A549 (cell line): ENCODE data around the gene OBP2A. TPM values are rescaled to one million over a fixed set of nuclear protein-coding genes. Genes with fewer than 3 reads are reported as not detected.

ENCODE experiments used
- ATAC-seq, 2 experiments: fragments of 200-7000 bp in 1 of 2; fragments of >200 bp in 1 of 2; cut with Nextera tagmentation in 1 of 2; cut with Tn5 transposase in 1 of 2; 3 replicates each; pipeline versions ENCODE4 v1.8.0 to v1.9.1; 2018 to 2020; ENCODE audit warnings: mild to moderate bottlenecking in 1 of 2, moderate library complexity in 1 of 2
- CTCF ChIA-PET: fragments of 300-600 bp; sonication (Branson Sonifier 250); formaldehyde crosslinking; extraction: SDS; loops from one replicate; lab custom pipeline; 2021; ENCODE audit warnings: antibody characterized with exemption, inconsistent platforms; lab: Yijun Ruan, JAX
- POLR2A ChIA-PET: fragments of 350-600 bp; formaldehyde crosslinking; extraction: SDS; loops from one replicate; lab custom pipeline; 2021; ENCODE audit warnings: antibody characterized with exemption, inconsistent platforms; lab: Yijun Ruan, JAX
- DNase-seq, 2 experiments: peaks; one replicate each; pipeline versions ENCODE4 v3.0.0 to v3.0.0-alpha.2; 2011 to 2016; ENCODE audit warnings: low read depth in 1 of 2, low spot score in 1 of 2
- FAIRE-seq: peaks from 2 replicates; lab custom pipeline; 2011; peaks lifted over from hg19 to GRCh38; lab: Jason Lieb, UNC
- H3K27ac ChIP-seq, 2 experiments: fragments of >200 bp; sonication (Bioruptor Twin); formaldehyde crosslinking; 3 replicates each; pipeline ENCODE4 v1.5.1; 2016 to 2017
- H3K4me1 ChIP-seq: fragments of >200 bp; sonication (Bioruptor Twin); formaldehyde crosslinking; 3 replicates; pipeline ENCODE4 v1.6.1; 2016
- H3K4me2 ChIP-seq: fragments of >200 bp; sonication (Bioruptor Twin); formaldehyde crosslinking; 3 replicates; pipeline ENCODE4 v1.6.1; 2016
- H3K4me3 ChIP-seq: fragments of >200 bp; sonication (Bioruptor Twin); formaldehyde crosslinking; 3 replicates; pipeline ENCODE4 v1.5.1; 2016
- H3K9me3 ChIP-seq: fragments of >200 bp; sonication (Bioruptor Twin); formaldehyde crosslinking; 3 replicates; pipeline ENCODE4 v1.6.1; 2016
- CBX2 ChIP-seq: fragments of 200-600 bp; sonication (generic); IDR thresholded peaks from 2 replicates; pipeline ENCODE4 v1.6.1; 2016; ENCODE audit warnings: low read depth, mild to moderate bottlenecking, borderline replicate concordance
- CBX8 ChIP-seq: fragments of 200-600 bp; sonication (generic); IDR thresholded peaks from 2 replicates; pipeline ENCODE4 v1.6.1; 2016
- CHD4 ChIP-seq: fragments of 200-600 bp; sonication (generic); IDR thresholded peaks from 2 replicates; pipeline ENCODE4 v1.6.1; 2016; ENCODE audit warnings: antibody characterized with exemption, mild to moderate bottlenecking, borderline replicate concordance
- EP300 ChIP-seq, 2 experiments: fragments of >200 bp; sonication (Bioruptor Twin); formaldehyde crosslinking; IDR thresholded peaks; 2 replicates in 1 of 2; 3 replicates in 1 of 2; pipeline ENCODE4 v1.6.1; 2016 to 2017
- FOSB ChIP-seq: fragments of 250-450 bp; sonication (Bioruptor Pico); IDR thresholded peaks from 2 replicates; pipeline ENCODE4 v1.5.0; 2020; ENCODE audit warnings: mild to moderate bottlenecking, moderate library complexity
- HEYL ChIP-seq: fragments of 250-450 bp; sonication (Bioruptor Pico); IDR thresholded peaks from 2 replicates; pipeline ENCODE4 v1.8.0; 2021; ENCODE audit warnings: mild to moderate bottlenecking, moderate library complexity
- KDM1A ChIP-seq: fragments of 200-600 bp; sonication (generic); IDR thresholded peaks from 2 replicates; pipeline ENCODE4 v1.6.1; 2016; ENCODE audit warnings: low read depth, mild to moderate bottlenecking
- NPAS2 ChIP-seq: fragments of 250-450 bp; sonication (Bioruptor Pico); IDR thresholded peaks from 2 replicates; pipeline ENCODE4 v1.8.0; 2022; ENCODE audit warnings: mild to moderate bottlenecking, moderate library complexity, borderline replicate concordance
- PHF8 ChIP-seq: fragments of 200-600 bp; sonication (generic); IDR thresholded peaks from 2 replicates; pipeline ENCODE4 v1.6.1; 2016; ENCODE audit warnings: low read depth, mild to moderate bottlenecking, antibody characterized with exemption, moderate library complexity, borderline replicate concordance
- RAD21 ChIP-seq, 2 experiments: fragments of >200 bp in 1 of 2; sonication (Bioruptor Twin) in 1 of 2; formaldehyde crosslinking in 1 of 2; IDR thresholded peaks in 1 of 2; conservative IDR thresholded peaks in 1 of 2; 2 replicates in 1 of 2; 3 replicates in 1 of 2; pipeline ENCODE4 v1.6.1; 2012 to 2018; ENCODE audit warnings: inconsistent platforms in 1 of 2
- RFX5 ChIP-seq: fragments of 450-650 bp; IDR thresholded peaks from 2 replicates; pipeline ENCODE4 v1.7.1; 2014; ENCODE audit warnings: antibody characterized with exemption, mild to moderate bottlenecking, moderate library complexity
- RNF2 ChIP-seq: fragments of 200-600 bp; sonication (generic); IDR thresholded peaks from 2 replicates; pipeline ENCODE4 v1.6.1; 2016; ENCODE audit warnings: low read depth, mild to moderate bottlenecking, antibody characterized with exemption, moderate library complexity, borderline replicate concordance
- SREBF2 ChIP-seq: fragments of 450-650 bp; IDR thresholded peaks from 2 replicates; pipeline ENCODE4 v1.6.1; 2014; ENCODE audit warnings: mild to moderate bottlenecking, moderate library complexity
- TP53 ChIP-seq: fragments of 250-450 bp; sonication (Bioruptor Pico); IDR thresholded peaks from 2 replicates; pipeline ENCODE4 v1.5.0; 2021; ENCODE audit warnings: mild to moderate bottlenecking, moderate library complexity
- ZSCAN20 ChIP-seq: fragments of 250-450 bp; sonication (Bioruptor Pico); IDR thresholded peaks from 2 replicates; pipeline ENCODE4 v1.8.0; 2022; ENCODE audit warnings: mild to moderate bottlenecking, moderate library complexity
- WGBS: methylation state at CpG from one replicate; pipeline ENCODE4 v1.1.6; 2017; ENCODE audit errors: missing lambda C conversion rate; 5-methylcytosine and 5-hydroxymethylcytosine counted together
- polyA plus RNA-seq, 4 experiments: library from polyadenylated mRNA; depleted of rRNA in 3 of 4; stranded (reverse); fragments of >200 nt; fragmentation: RNase III in 1 of 4; extraction: RNeasy Plus Mini Kit Qiagen cat#74134 plus additional on column Dnase treatment in 1 of 4; gene quantifications; 2 replicates in 3 of 4; 3 replicates in 1 of 4; pipeline ENCODE4 v1.2.3, GENCODE V29; 2011 to 2017
- TF ChIP-seq, protein P1 (sequence below): fragments of 250-450 bp; sonication (Bioruptor Pico); IDR thresholded peaks from 2 replicates; pipeline ENCODE4 v1.5.0; 2020; ENCODE audit warnings: low read depth, mild to moderate bottlenecking, moderate library complexity
- TF ChIP-seq, protein P2 (sequence below): IDR thresholded peaks from 2 replicates; pipeline ENCODE4 v1.6.1; 2012

OBP2A gene
- polyA plus RNA-seq, 2 of the 4 experiments (the other 2 are of a cell fraction), result not detected

DNA sequence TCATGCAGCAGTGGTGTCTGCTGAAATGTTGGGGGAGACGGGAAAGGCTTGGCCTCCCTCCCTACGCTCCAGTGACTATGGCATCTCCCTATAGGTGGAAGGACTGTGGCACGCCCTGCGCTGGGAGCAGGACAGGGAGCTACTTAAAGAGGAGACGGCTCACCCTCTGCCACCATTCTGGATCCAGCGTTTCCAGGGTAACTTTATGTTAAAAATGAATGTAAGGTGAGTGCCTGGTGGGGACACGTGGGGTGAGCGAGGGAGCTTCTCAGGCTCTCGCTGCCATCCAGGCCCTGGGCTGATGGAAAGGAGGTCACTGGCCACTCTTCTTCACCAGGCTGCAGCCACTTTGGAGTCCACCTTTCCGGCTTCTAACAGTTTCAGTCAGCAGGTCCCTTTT is 31.3 kb downstream of the OBP2A start (continued):
- TF ChIP-seq, protein P1, sequence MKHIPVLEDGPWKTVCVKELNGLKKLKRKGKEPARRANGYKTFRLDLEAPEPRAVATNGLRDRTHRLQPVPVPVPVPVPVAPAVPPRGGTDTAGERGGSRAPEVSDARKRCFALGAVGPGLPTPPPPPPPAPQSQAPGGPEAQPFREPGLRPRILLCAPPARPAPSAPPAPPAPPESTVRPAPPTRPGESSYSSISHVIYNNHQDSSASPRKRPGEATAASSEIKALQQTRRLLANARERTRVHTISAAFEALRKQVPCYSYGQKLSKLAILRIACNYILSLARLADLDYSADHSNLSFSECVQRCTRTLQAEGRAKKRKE, result no peak

DNA sequence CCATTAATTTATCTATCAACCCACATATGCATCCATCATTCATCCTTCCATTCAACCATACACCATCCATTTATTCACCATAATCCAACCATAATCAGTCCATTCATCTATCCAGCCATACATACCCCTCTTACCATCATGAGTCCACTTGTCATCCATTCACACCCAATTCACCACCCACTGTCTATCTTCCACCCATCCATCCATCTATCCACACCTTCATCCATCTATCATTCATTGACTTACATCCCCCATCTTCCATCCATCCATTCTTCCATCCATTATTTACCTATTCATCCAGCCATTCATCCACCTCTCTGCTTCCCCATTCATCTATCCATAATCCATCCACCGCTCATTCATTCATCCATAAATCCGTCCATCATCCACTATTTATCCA is 33.4 kb downstream of the OBP2A start:
- 1% methylated on average over 2 of the region's 2 CpGs for WGBS
- Histone ChIP-seq H3K4me3 (no peak overlapping the region), H3K9me3 (no peaks in the 10 kb centered on the region), H3K4me1 (no peaks in the 10 kb centered on the region)
- CTCF ChIA-PET, result no interaction called here
- POLR2A ChIA-PET, result no interaction called here
- no peak for DNase-seq
- ATAC-seq, result no peak
- no peak for FAIRE-seq
- TF ChIP-seq RAD21 (conservative IDR thresholded peaks at IDR 0.05 in 1 of 2, IDR thresholded peaks at IDR 0.05 in 1 of 2) (no peak), ZSCAN20 (no peak)
- TF ChIP-seq, all 56 proteins: peak for 0
- Histone ChIP-seq H3K27ac (no peak overlapping the region), H3K4me2 (no peak overlapping the region)

DNA sequence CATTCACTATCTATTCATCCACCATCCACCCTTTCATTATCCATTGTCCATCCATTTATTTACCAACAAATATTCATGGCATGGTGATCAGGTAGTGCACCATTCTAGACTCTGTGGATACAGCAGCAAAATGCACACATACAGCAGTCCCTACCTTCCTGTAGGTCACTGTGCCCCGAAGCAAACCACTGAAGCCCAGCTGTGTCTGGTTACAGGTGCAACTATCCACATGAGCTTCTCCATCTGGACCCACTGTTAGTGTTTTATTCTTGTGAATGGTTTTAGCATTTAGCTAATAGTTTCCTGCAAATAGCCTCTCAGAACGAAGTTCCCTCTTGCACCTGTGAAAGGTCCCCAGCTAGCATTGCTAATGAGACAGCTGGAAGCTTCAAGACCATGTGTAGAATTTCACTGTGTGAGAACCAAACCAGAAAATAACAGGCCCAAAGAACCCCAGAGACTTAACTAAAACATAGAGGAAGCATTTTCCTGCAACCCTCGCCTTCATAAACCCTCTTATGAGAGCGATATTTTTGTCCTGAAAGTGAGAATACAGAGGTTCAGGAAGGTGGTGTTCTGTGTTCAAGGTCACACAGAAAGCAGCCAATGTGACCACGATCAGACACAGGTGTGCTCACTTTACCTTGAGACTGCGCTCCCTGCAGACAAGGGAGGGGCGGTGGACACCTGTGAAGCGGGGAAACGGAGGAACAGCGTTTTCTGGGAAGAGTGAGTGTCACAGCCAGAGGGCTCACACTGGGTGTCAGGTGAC is 34.1 kb downstream of the OBP2A start:
- H3K27ac ChIP-seq, result no peak overlapping the region
- CTCF ChIA-PET, result no interaction called here
- no peak for FAIRE-seq
- WGBS, result 8% methylated on average over 10 of the region's 10 CpGs
- no peak for TF ChIP-seq CBX8
- no peak for TF ChIP-seq RFX5
- no peak overlapping the region for H3K4me3 ChIP-seq
- H3K4me2 ChIP-seq, result no peak overlapping the region
- POLR2A ChIA-PET, result no interaction called here
- DNase-seq, result no peak
- no peaks in the 10 kb centered on the region for H3K9me3 ChIP-seq
- no peaks in the 10 kb centered on the region for H3K4me1 ChIP-seq
- no peak for ATAC-seq

DNA sequence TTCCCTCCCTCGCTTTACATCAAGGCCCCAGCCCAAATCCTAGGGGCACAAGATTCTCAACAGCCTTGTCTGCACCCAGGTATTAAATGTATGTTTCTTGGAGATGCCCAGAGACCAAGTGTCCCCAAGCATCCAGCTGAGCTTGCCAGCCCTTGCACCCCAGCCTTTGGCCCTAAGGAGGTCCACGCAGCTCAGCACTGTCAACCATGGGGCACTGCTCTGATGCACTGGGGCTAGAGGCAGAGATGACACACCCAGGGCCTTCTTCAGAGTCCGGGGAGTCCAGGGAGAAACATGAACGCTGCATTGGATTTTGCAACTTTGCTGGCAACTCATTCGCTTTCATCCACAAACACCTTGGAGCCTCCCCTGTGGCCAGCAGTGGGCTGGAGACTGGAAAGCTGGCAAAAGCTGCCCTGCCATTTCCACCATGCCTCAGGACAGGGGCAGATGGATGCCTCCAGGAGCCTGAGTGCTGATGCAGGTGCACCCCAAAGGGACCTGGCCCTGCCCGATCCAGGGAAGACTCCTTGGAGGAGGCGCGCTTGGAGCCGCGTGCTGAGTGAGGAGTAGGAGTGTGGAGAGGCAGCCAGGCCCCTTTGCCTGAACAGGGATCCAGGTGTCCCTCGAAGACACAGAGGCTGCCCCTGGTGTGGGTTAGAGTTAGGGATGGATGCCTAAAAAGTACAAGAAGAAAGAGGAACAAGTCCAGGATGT is 34.9 kb downstream of the OBP2A start:
- Histone ChIP-seq H3K27ac (no peak overlapping the region), H3K4me2 (no peak overlapping the region), H3K4me3 (no peak overlapping the region), H3K4me1 (no peaks in the 10 kb centered on the region), H3K9me3 (no peaks in the 10 kb centered on the region)
- ChIA-PET CTCF (no interaction called here), POLR2A (no interaction called here)
- DNase-seq (no peak), FAIRE-seq (no peak), ATAC-seq (no peak)
- 60% methylated on average over 9 of the region's 11 CpGs for WGBS
- no peak for TF ChIP-seq HEYL (CRISPR knock-in tag)
- no peak for TF ChIP-seq EP300 (IDR thresholded peaks at IDR 0.05)
- no peak for TF ChIP-seq CBX2
- TF ChIP-seq KDM1A, result no peak
- TF ChIP-seq RNF2, result no peak
- no peak for TF ChIP-seq FOSB (CRISPR knock-in tag)
- no peak for TF ChIP-seq NPAS2 (CRISPR knock-in tag)

DNA sequence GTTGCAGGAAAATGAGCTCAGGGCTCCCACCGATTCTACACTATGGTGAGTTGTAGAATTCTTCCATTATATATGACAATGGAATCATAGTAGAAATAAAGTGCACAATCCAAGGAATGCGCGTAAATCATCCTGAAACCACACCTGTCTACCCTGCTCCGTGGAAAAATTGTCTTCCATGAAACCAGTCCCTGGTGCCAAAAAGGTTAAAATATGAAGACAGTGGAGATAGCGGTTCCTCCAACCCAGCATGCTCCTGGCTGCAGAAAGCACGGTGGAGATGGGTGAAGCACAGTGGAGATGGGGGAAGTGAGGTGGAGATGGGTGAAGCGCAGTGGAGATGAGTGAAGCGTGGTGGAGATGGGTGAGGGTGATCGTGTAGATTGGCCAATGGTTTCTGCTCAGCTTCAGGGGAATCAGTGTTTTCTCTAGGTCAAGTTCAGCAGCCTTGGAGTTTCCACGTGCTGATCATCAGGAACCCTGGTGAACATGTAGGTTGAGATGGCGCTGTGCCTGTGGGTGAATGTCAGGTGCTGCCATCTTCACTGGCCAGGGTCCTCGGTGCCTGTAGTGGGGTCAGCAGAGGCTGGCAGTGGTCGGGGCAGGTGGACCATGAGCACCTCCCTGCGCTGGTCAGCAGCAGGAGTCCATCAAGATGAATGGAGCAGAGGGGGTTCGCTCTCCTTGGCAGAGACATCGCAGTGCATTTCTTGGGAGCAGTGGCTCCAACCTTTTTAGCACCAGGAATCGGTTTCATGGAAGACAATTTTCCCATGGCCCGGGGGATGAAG is 35.9 kb downstream of the OBP2A start:
- Histone ChIP-seq H3K4me2 (no peak overlapping the region), H3K9me3 (no peaks in the 10 kb centered on the region), H3K4me1 (no peaks in the 10 kb centered on the region), H3K4me3 (no peak overlapping the region), H3K27ac (no peak overlapping the region)
- FAIRE-seq, result no peak
- CTCF ChIA-PET, result interaction anchor here (2.0 to 2.5 kb wide), 2 partner anchors 22 to 77 kb away, joined by 5 to 11 read pairs; no protein-coding TSS in a partner anchor
- ATAC-seq, result no peak
- TF ChIP-seq, protein P2, sequence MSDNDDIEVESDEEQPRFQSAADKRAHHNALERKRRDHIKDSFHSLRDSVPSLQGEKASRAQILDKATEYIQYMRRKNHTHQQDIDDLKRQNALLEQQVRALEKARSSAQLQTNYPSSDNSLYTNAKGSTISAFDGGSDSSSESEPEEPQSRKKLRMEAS, result no peak
- TF ChIP-seq PHF8, result no peak
- no peak for TF ChIP-seq KDM1A
- no peak for TF ChIP-seq RNF2
- TF ChIP-seq TP53 (CRISPR knock-in tag), result no peak
- no peak for TF ChIP-seq CBX8
- no peak for TF ChIP-seq CBX2
- no peak for TF ChIP-seq CHD4
- TF ChIP-seq SREBF2, result no peak
- POLR2A ChIA-PET, result no interaction called here
- 49% methylated on average over 18 of the region's 18 CpGs for WGBS
- no peak for DNase-seq
